GM19099 (cell line): ENCODE results near the gene SPHK2.

ENCODE experiments used
- POLR2A ChIP-seq: IDR thresholded peaks from 3 replicates; pipeline ENCODE4 v1.6.1; 2011; ENCODE audit warnings: low read depth; ENCODE audit not compliant: insufficient read length; ENCODE audit errors: extremely low read depth

Gene SPHK2

GRCh38 chr19:48596679-48597465 is 22.4 kb upstream of the SPHK2 start:
- no peak for TF ChIP-seq POLR2A

GRCh38 chr19:48598996-48599700 is 20.2 kb upstream of the SPHK2 start:
- no peak for TF ChIP-seq POLR2A

- TF ChIP-seq POLR2A: no peak
Measured at GRCh38 chr19:48600679-48601417, 18.5 kb upstream of the SPHK2 start.

DNA sequence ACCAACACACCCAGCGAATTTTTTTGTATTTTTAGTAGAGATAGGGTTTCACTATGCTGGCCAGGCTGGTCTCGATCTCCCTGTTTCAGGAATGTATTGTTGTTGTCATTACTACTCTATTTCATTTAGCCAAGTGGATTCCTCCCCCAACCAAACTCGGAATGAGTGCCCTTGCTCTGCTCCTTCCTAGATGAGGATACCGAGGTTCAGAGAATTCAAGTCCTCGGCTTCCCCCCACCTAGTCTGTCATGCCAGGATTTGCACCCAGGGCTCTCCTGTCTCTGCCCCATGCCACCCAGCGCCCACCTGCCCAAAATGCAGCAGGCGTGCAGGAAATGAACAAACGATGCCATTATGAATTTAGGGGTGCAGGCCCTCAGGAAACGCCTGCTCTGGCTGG is 16.3 kb upstream of the SPHK2 start:
- no peak for TF ChIP-seq POLR2A

DNA sequence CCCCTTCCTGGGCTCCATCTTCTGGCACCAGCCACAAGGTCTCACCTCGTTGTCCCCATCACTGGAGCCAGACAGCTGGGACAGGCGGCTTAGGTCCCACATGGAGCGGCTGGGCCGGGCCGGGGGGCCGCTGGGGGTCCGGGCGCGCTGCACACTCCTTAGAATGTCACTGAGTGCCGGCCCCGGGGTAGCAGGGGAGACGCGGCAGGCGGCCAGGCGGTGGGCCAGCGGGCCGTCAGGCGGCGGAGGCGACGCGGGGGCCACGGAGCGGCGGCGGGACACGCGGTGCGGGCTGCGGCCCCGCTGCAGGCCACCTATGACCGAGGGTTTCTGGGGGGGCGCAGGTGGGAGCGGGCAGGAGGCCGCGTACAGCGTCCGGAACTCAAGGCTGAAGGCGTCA is 15.9 kb upstream of the SPHK2 start:
- TF ChIP-seq POLR2A: no peak

GRCh38 chr19:48603850-48604249 is 15.5 kb upstream of the SPHK2 start:
- no peak for TF ChIP-seq POLR2A

DNA sequence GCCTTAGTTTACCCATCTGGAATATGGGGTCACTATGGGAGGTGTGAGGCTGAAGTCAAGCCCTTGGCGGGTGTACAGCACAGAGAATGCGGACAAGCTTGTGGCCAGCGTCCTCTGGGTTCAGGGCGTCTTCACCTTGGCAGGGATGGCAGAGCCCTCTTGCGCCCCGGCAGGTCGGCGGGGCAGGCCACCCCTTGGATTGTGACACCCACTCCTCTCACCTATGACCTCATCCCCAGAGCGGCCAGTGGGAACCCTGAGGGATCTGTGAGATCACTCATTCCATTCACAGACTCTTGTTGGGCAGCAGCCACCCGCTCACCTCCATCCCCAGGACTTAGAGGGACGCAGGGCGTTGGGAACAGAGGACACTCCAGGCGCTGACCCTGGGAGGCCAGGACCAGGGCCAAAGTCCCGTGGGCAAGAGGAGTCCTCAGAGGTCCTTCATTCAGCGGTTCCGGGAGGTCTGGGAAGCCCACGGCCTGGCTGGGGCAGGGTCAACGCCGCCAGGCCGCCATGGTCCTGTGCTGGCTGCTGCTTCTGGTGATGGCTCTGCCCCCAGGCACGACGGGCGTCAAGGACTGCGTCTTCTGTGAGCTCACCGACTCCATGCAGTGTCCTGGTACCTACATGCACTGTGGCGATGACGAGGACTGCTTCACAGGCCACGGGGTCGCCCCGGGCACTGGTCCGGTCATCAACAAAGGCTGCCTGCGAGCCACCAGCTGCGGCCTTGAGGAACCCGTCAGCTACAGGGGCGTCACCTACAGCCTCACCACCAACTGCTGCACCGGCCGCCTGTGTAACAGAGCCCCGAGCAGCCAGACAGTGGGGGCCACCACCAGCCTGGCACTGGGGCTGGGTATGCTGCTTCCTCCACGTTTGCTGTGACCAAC is 12.6 kb upstream of the SPHK2 start, which contains the start of gene SPACA4:
Gene SPACA4 (plus strand): TSS at position 280 of the 896 bp plus-strand sequence. CDS start 237 bp downstream, at position 517.
- TF ChIP-seq POLR2A: no peak

DNA sequence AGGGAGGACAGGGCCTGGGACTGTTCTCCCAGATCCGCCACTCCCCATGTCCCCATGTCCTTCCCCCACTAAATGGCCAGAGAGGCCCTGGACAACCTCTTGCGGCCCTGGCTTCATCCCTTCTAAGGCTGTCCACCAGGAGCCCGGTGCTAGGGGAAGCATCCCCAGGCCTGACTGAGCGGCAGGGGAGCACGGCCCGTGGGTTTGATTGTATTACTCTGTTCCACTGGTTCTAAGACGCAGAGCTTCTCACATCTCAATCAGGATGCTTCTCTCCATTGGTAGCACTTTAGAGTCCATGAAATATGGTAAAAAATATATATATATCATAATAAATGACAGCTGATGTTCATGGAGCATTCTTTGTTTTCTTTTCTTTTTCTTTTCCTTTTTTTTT is 11.9 kb upstream of the SPHK2 start:
- TF ChIP-seq POLR2A: no peak

DNA sequence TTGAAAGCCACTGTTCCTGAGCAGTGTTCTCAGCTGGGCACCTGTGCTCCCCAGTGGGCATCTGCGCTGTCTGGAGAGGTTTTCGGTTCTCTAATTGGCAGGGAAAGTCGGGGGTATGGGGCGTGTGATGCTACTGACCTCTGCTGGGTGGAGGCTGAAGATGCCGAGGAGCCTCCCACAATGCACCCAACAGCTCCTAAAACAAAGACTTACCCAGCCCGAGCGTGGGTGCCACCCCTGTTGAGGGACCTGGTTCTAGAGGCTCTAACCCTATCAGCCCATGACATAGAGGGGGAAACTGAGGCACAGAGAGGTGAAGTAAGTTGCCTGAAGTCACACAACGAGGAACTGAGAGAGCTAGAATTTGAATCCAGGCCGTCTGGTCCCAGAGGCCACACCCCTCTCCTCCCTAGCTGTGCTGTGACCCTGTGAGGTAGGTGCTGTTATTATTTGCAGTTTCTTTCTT is 10.5 kb upstream of the SPHK2 start:
- TF ChIP-seq POLR2A: no peak

DNA sequence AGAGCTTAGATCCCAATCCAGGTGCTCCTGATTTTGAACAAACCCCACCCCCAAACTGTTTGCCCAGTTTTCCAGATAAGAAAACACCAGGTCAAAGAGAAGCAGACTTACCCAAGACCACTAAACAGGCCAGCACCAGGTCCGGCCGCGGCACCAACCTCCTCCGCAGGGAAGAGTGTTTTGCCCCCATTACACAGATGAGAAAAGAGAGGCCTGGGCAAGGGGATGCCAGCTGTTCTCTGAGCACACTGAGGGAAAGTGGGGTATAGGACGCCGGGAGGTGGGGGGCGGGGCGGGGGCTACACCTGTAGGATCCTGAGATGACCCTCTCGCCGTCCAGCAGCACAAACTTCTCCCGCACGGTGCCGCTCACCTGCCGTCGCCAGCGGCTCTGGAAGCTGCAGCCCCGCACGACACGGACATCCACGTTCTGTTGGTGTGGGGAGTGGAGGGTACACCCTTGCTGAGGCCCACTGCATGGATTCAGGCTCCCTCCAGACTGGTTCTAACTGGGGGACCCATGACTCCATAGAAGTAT is 9.7 kb upstream of the SPHK2 start:
- no peak for TF ChIP-seq POLR2A

- TF ChIP-seq POLR2A: no peak
Measured at GRCh38 chr19:48611872-48612271, 7.4 kb upstream of the SPHK2 start.

DNA sequence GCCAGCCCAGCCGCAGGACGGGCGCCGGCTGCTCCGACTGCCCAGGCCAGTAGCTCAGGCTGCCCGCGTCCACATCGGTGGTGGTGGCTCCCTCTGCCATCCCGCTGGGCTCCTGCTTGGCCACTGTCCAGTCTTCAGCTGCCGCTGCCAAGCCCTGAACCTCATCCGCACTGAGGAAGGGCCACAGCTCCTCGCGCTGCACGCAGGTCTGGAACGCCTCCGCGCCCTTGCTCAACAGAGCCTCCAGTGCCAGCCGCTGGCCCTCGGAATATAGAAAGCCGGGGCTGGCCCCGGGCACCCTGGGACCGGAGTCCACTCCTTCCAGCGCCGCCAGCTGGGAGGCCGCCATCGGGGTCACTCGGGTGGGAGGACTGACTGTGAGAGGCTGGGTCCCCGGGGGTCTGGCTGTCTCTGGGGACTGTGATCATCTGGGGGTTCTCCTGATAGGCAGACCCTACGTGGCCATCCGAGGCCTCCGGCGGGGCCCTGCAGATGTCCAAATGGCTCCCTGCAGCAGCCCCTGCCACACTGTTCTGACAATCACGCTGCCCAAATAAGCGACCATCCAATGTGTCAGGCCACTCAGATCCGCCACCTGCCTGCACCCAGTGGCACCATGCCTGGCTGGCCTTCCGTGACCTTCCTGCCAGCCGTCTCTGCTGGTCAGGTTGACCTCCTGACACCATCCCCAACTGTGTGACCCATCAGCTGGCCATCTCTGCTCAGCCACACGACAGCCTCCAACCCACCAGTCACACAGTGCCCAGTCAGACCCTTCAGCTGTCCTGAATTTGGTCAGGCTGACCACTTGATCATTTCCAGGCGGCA is 6.1 kb upstream of the SPHK2 start:
- TF ChIP-seq POLR2A: no peak

- peak; percentile 8 for TF ChIP-seq POLR2A
Measured at GRCh38 chr19:48613852-48614435, 5.4 kb upstream of the SPHK2 start.
